NCI-H748 treated with DMSO at 0.1 percent for 48 hours (cell line): Measurements from ENCODE around the gene LUC7L3.

Experiments used
- DNase-seq: peaks from one replicate; lab custom pipeline; 2025; lab: John Stamatoyannopoulos, UW

Gene LUC7L3

DNA sequence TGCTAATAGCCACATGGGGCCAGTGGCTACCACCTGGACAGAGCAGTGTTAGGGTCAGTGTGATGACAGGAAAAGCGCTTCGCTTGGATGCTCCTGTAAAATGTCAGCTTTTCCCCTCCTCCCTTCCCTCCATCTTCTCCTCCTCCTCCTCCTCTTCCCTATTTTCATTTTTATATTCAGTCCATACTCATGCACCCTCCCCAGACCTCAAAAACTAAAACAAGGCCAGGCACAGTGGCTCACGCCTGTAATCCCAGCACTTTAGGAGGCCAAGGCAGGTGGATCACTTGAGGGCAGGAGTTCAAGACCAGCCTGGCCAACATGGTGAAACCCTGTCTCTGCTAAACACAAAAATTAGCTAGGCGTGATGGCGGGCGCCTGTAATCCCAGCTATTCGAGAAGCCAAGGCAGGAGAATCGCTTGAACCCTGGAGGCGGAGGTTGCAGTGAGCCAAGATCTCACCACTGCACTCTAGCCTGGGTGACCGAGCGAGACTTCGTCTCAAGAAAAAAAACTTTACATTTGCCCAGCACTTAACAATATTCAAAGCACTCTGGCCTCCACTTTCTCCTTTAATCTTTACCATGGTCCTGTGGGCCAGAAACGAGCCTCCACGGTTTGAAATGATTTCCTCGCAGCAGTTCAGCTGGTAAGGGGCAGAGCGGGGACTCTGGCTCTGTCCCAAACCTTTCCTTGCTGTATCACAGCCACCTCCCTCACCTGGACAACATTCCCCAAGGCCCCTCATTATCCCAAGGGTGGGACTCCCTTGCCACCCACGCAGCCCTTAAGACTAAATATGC, 33.5 kb upstream of the LUC7L3 start:
- no peak for DNase-seq

GRCh38 chr17:50686494-50687199, 32.8 kb upstream of the LUC7L3 start:
- no peak for DNase-seq

GRCh38 chr17:50687200-50688066, 32.0 kb upstream of the LUC7L3 start:
- DNase-seq, result no peak

- no peak for DNase-seq
These were observed 31.2 kb upstream of the LUC7L3 start for GRCh38 chr17:50688245-50688644.

DNA sequence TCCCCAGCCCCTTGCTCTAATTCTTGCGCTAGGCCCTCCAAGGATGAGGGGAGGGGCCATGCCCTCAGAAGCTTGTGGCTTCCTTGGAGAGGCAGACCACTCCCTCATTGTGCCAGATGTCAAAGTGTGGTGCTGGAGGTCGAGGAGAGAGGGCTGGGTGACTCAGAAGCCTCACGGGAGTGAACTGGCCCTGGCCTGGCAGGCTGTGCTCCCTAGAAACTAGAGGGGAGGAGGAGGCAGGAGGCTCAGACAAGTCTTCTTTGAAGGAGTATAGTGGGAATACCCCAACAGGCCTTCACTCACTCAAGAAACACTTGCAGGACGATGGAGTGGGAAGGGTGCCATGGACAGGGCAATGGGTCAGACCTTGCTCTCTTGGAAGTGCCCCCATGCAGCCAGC, 30.2 kb upstream of the LUC7L3 start:
- DNase-seq, result no peak

GRCh38 chr17:50689956-50690886, 29.2 kb upstream of the LUC7L3 start:
- no peak for DNase-seq

DNA sequence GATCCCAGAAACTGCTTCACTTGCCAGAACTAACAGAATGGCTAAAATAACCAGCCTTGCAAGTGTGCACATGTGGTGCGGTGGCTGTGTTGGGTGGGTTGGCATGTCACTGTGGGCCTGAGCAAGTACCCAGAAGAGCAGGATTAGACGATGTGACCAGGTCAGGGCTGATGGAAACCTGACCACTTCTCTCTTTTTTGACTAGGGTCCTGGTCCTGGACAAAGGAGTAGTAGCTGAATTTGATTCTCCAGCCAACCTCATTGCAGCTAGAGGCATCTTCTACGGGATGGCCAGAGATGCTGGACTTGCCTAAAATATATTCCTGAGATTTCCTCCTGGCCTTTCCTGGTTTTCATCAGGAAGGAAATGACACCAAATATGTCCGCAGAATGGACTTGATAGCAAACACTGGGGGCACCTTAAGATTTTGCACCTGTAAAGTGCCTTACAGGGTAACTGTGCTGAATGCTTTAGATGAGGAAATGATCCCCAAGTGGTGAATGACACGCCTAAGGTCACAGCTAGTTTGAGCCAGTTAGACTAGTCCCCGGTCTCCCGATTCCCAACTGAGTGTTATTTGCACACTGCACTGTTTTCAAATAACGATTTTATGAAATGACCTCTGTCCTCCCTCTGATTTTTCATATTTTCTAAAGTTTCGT, 28.4 kb upstream of the LUC7L3 start:
- DNase-seq, result no peak

DNA sequence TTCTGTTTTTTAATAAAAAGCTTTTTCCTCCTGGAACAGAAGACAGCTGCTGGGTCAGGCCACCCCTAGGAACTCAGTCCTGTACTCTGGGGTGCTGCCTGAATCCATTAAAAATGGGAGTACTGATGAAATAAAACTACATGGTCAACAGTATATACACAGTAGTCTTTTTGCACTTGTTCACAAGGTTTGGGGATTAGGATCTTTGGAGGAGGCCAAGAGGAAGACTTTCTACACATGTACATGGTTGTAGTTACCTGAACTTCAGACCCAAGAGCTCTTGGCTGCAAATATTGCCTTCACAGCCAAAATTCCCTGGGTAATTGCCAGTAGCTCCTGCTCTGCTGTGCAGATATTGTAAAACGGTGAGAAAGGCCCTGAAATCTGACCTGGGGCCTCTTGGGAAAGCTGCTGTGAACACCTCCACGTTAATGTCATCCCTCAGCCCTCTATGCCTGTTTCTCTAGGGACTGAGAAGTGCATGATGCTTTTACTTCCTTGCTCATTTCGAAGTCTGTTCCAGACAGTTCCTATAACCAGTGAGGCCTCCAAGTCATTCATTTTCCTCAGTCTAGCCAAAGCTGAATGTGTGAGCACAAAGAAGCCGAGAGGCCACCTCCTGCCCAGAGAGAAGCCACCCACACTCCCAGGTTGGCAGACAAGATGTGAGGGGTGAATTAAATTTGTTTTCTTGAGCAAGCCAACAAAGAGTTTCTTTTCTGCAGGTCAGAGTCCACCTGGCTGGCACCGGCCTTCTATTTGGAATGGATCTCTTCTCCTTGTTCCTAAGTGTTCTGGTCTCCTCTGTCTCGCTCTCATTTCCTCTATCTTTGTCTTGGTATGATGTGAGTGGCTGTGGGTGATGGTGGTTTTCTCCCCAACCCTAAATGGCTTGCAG, 27.6 kb upstream of the LUC7L3 start:
- DNase-seq, result no peak

DNA sequence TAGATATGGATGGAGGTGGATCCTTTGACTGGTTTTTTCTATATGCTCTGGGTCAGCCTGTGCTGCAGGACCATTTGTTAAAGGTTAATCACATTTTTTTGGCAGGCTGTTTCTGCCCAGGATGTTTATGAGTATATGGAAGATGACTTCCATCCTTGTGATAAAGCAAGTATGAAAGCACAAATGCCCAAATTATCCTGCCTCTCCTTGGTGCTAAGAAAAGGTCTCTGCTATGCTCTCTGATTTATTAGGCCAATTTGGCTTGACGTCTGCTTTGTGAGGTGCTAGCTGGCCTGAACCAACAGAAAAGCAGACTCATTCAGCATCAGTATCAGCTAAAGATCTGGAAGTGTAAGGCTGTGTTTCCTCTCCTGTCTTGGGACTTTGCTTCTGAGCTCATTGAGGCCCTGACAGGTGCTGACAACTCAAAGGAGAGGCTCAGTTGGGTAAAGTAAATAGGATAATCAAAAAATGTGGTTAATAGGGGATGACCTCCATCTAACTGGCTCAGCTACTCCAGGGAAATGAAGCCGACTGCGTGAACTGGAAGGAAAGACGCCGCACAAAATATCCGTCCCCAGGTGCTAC, 26.9 kb upstream of the LUC7L3 start:
- no peak for DNase-seq

GRCh38 chr17:50693036-50693682, 26.2 kb upstream of the LUC7L3 start:
- no peak for DNase-seq

DNA sequence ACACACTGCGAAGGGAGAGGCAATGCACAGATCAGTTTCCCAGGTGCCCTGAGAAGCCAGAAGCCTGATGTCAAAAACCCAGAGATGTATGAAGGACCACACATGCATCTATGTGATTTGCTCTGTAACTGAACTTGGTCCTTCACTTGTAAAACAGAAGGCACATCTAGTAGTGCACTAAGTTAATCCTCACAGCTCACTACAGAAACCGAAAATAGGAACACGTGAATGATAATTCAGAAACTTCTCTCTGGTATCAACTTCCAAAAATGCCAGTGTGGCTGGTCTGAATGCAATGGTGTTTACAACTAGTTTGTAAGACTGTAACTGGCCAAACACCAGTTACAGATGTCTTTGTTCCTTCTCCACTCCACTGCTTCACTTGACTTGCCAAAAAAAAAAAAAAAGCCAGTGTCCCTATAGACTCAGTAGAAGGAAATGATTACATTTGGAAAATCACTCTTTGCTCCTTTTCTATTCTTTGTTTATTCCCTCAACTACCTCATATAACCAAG, 23.0 kb upstream of the LUC7L3 start:
- DNase-seq, result no peak

DNA sequence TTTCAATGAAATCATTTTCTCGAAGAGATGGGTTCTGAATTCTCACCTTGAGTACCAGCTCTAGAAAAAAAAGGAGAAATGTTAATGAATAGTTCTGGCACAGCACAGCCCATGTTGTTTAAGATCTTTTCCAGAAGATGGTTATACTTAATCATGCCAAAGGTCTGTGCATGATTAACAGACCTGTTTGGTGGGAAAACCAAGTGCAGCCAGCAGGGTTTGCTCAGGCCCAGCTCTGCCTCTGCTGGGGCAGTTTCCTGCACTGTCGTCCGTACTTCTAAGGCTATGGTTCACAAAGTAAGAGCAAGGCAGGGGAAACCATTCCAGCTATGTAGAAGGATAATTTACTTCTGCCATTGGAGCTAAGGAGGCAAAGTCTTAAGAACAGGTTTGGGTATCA, 22.3 kb upstream of the LUC7L3 start:
- DNase-seq, result no peak

DNA sequence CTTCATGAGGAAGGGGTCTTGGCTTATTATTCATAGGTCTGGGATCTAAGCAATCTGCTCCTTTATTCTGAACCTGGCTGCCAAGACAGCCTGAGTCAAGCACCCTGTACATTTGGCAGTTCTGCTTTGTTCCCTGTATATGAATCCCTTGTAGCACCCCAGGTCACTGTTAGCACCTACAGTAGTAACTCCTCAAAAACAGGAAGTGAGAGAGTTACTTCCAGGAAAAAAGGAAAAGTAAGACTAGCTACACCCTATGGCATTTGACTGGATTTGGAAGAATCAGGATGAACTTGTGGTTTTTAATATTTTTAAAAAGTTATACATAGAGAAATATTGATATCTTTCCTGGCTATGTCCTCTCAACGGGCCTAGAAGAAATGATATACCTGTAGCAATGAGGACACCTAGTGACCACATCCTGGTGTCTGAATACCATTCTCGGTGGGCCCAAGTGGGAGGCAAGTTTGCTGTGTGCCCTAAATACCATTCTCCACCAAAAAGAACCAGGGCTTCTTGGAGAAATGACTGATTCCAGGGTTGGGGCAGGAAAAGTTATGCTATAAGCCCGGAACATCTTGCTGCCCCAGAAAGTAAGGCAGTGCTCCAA, 21.6 kb upstream of the LUC7L3 start:
- DNase-seq, result no peak

DNA sequence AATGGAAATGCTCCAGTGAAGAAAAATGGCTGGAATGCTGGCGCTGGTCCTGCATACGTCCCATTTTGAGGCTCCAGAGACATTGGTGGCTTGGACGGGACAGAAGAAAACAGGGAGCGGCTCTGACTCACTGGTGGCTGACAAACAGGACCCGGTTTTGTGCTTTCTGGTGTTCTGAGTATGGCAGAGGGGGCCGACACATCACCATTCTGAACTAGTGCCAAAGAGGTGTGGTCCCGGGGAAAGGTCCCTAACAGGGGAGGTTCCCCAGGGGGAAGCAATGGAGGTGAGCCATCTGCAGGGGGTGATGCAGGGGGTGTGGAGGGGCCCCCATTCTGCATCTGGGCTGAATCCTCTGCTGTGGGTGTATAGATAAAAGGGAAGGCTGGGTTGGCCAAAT, 20.0 kb upstream of the LUC7L3 start:
- DNase-seq, result no peak

GRCh38 chr17:50703162-50703561, 16.2 kb upstream of the LUC7L3 start:
- DNase-seq, result no peak

DNA sequence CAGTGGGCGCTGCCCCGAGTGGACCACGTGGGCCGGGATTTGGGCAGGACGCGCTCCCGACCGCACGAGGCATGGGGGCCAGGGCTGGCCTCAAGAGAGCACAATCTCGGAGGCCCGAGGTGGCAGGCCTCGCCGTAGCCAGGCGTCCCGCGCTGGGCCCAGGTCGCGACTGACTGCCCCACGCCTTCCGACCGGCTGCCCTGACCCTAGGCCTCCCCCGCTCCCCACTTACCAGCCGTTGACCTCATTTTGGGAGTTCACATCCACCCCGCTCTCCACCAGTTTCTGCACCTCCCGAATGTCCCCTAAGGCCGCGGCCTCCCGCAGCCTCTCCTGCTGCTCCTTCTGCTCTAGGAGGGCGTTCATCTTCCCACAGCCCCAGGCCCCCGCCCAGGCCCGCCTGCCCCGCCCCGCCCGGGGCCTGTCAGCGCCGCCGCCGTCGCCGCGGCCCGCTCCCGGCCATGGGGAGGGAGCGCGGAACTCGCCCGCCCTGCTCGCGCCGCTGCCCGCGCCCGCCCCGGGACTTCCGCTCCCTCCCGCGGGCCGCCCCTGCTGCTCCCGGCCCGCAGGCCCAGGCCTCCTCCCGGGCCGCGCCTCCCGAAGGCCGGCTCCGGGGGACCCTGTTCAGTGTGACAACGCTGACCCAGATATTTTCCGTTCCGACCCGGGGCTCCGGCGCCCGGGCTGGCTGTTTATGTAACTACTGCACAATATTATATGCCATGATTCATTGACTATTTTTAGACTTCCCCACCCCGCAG, 11.9 kb upstream of the LUC7L3 start, which contains the start of gene ANKRD40:
Gene ANKRD40 (minus strand): TSS at position 626 of the 761 bp plus-strand sequence. CDS start 260 bp downstream, at position 366.
- peak; percentile 76 for DNase-seq
